ENCODE results near the gene BACE2.

- TF ChIP-seq, protein P1, sequence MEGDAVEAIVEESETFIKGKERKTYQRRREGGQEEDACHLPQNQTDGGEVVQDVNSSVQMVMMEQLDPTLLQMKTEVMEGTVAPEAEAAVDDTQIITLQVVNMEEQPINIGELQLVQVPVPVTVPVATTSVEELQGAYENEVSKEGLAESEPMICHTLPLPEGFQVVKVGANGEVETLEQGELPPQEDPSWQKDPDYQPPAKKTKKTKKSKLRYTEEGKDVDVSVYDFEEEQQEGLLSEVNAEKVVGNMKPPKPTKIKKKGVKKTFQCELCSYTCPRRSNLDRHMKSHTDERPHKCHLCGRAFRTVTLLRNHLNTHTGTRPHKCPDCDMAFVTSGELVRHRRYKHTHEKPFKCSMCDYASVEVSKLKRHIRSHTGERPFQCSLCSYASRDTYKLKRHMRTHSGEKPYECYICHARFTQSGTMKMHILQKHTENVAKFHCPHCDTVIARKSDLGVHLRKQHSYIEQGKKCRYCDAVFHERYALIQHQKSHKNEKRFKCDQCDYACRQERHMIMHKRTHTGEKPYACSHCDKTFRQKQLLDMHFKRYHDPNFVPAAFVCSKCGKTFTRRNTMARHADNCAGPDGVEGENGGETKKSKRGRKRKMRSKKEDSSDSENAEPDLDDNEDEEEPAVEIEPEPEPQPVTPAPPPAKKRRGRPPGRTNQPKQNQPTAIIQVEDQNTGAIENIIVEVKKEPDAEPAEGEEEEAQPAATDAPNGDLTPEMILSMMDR (IDR thresholded peaks at IDR 0.05; ENCODE audit: borderline replicate concordance, extremely low read depth, low read length, poor library complexity, severe bottlenecking) = no peak
- TF ChIP-seq EZH2 (IDR thresholded peaks at IDR 0.05; ENCODE audit: borderline replicate concordance, low read depth, low read length, severe bottlenecking) = no peak
These were observed 114.5 kb downstream of the BACE2 start for GRCh38 chr21:41282412-41282811.
